GM23248 (cell line): ENCODE data around the gene CPSF4. TPM values are rescaled to one million over a fixed set of nuclear protein-coding genes. Genes with fewer than 3 reads are reported as not detected.

ENCODE experiments used
- DNase-seq: peaks from one replicate; pipeline ENCODE4 v3.0.0-alpha.2; 2015
- H2AFZ ChIP-seq: fragments of 200-600 bp; sonication (generic); 2 replicates; pipeline ENCODE4 v1.6.1; 2016; ENCODE audit warnings: antibody characterized with exemption
- H3F3A ChIP-seq: fragments of 200-600 bp; sonication (generic); 2 replicates; pipeline ENCODE4 v1.6.1; 2016; ENCODE audit warnings: mild to moderate bottlenecking, antibody characterized with exemption, mixed run types; ENCODE audit not compliant: insufficient read depth
- H3K27ac ChIP-seq: fragments of 200-600 bp; sonication (generic); 2 replicates; pipeline ENCODE4 v1.5.1; 2016; ENCODE audit warnings: mild to moderate bottlenecking
- H3K27me3 ChIP-seq: fragments of 200-600 bp; sonication (generic); replicated peaks from 2 replicates; pipeline ENCODE4 v1.6.1; 2016; ENCODE audit warnings: mild to moderate bottlenecking; ENCODE audit not compliant: insufficient read depth
- H3K36me3 ChIP-seq: fragments of 200-600 bp; sonication (generic); 2 replicates; pipeline ENCODE4 v1.6.1; 2016; ENCODE audit warnings: low read depth, mild to moderate bottlenecking
- H3K4me1 ChIP-seq: fragments of 200-600 bp; sonication (generic); 2 replicates; pipeline ENCODE4 v1.6.1; 2016; ENCODE audit warnings: mild to moderate bottlenecking; ENCODE audit not compliant: insufficient read depth
- H3K4me2 ChIP-seq: fragments of 200-600 bp; sonication (generic); one replicate; pipeline ENCODE4 v1.6.1; 2016; ENCODE audit warnings: mild to moderate bottlenecking; ENCODE audit not compliant: unreplicated experiment
- H3K4me3 ChIP-seq: fragments of 200-600 bp; sonication (generic); 2 replicates; pipeline ENCODE4 v1.5.1; 2016; ENCODE audit warnings: mild to moderate bottlenecking
- H3K79me2 ChIP-seq: fragments of 200-600 bp; sonication (generic); 2 replicates; pipeline ENCODE4 v1.6.1; 2016; ENCODE audit warnings: mild to moderate bottlenecking; ENCODE audit not compliant: insufficient read depth
- H3K9ac ChIP-seq: fragments of 200-600 bp; sonication (generic); 2 replicates; pipeline ENCODE4 v1.6.1; 2016; ENCODE audit warnings: mild to moderate bottlenecking
- H3K9me2 ChIP-seq: fragments of 200-600 bp; sonication (generic); 2 replicates; pipeline ENCODE4 v1.6.1; 2016; ENCODE audit warnings: mixed run types, mild to moderate bottlenecking, moderate library complexity; ENCODE audit not compliant: insufficient read depth
- H3K9me3 ChIP-seq: fragments of 200-600 bp; sonication (generic); one replicate; pipeline ENCODE4 v1.6.1; 2017; ENCODE audit warnings: low read depth
- H4K20me1 ChIP-seq: fragments of 200-600 bp; sonication (generic); 2 replicates; pipeline ENCODE4 v1.6.0; 2016; ENCODE audit not compliant: insufficient read depth
- EZH2 ChIP-seq: fragments of 200-600 bp; sonication (generic); IDR thresholded peaks from 2 replicates; pipeline ENCODE4 v1.6.1; 2018; ENCODE audit warnings: antibody characterized with exemption, mild to moderate bottlenecking; ENCODE audit not compliant: insufficient read depth, poor library complexity, severe bottlenecking
- EZH2phosphoT487 ChIP-seq: fragments of 200-600 bp; sonication (generic); IDR thresholded peaks from 2 replicates; pipeline ENCODE4 v1.6.1; 2018; ENCODE audit warnings: antibody characterized with exemption, moderate library complexity, mild to moderate bottlenecking, low read depth; ENCODE audit not compliant: insufficient read depth
- WGBS, 2 experiments: methylation state at CpG; one replicate each; pipeline ENCODE4 v1.1.6; 2015 to 2017; ENCODE audit warnings: low lambda C conversion rate in 2 of 2, low coverage in 1 of 2; ENCODE audit errors: missing lambda C conversion rate in 2 of 2; 5-methylcytosine and 5-hydroxymethylcytosine counted together
- in situ Hi-C: fragments of 300-500 bp; cut with MboI; formaldehyde crosslinking; loops from 2 replicates; pipeline ENCODE4 v1.15.0; 2020
- polyA plus RNA-seq: library from polyadenylated mRNA; unstranded; fragments of >200 nt; fragmentation: Nextera tagmentation; extraction: Ambion mirVana; gene quantifications from 2 replicates; pipeline ENCODE4 v1.2.1, GENCODE V29; 2016
- total RNA-seq: library from RNA; depleted of rRNA; stranded (reverse); fragments of >200 nt; shearing (Covaris generic); gene quantifications from 2 replicates; pipeline ENCODE4 v1.2.3, GENCODE V29; 2014; rRNA removed

Gene CPSF4
- total and polyA plus RNA-seq, 2 experiments from 2014 or later = 19.5 to 44.9 TPM

- Histone ChIP-seq H2AFZ (peak overlapping the region; percentile 86), H3K4me2 (peak overlapping the region; percentile 86), H4K20me1 (no peaks in the 10 kb centered on the region), H3K4me1 (peaks cover 14% of the 10 kb centered on the region), H3K79me2 (peaks cover 70% of the 10 kb centered on the region), H3K27me3 (no peaks in the 10 kb centered on the region), H3K9ac (peak overlapping the region; percentile 91), H3K36me3 (no peaks in the 10 kb centered on the region), H3K27ac (peak overlapping the region; percentile 77), H3F3A (peaks cover 5% of the 10 kb centered on the region; the same call in 1 of the 2 replicates), H3K4me3 (peak overlapping the region; percentile 87), H3K9me2 (no peaks in the 10 kb centered on the region), H3K9me3 (no peaks in the 10 kb centered on the region)
- 7 to 8% methylated on average over 19 of the region's 19 CpGs for whole genome bisulfite sequencing, 2 experiments
- in situ Hi-C loops = no loop called here
- TF ChIP-seq EZH2phosphoT487 (no peak), EZH2 (no peak)
- no peak for DNase-seq
Observed at GRCh38 chr7:99504281-99504602, 65.5 kb downstream of the CPSF4 start.

DNA sequence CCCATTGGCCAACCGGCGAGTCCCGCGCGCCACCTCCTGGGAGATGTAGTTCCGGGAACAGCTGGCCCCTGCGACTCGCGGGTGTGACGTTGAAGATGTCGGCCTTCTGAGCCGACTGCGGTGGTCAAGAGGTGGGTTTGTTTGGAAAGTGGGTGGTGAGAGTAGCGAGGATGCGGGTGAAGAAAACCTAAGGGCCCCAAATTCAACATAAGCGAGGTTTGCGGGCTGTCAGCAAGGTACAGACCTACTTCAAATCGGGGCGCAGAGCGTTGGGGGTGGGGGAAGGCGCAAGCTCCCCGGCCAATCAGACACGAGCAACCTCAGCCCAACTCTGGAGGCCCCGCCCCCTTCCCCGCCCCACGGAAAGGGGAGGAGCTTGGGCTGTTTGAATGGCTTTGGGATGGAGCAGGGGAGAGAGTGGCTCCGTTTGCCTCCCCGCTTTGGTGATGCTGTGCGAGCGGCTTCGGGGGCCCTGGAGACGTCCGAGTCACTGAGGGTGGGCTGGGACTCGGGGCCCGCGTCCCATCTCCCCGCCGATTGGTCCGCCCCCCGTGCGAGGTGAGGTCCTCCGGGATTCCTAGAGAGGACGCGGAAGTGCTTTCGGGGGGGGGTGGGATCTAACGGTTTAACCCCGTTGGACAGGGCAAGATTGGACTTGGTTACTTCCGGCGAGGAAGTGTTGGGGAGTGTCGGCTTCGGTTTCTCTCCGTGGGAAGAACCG, 66.0 kb downstream of the CPSF4 start, which contains the start of gene ZKSCAN5:
Gene ZKSCAN5 (plus strand): TSS at position 60 of the 721 bp plus-strand sequence. CDS start 1,383 bp downstream, outside the sequence.
- no peaks in the 10 kb centered on the region for H4K20me1 ChIP-seq
- no peaks in the 10 kb centered on the region for H3K27me3 ChIP-seq
- H3K27ac ChIP-seq = peak within 1 kb of the TSS; percentile 77
- in situ Hi-C loops = no loop called here
- peaks cover 70% of the 10 kb centered on the region for H3K79me2 ChIP-seq
- TF ChIP-seq EZH2 (no peak), EZH2phosphoT487 (no peak)
- no peaks in the 10 kb centered on the region for H3K9me3 ChIP-seq
- no peaks in the 10 kb centered on the region for H3F3A ChIP-seq
- H2AFZ ChIP-seq = peak within 1 kb of the TSS; percentile 86
- H3K9me2 ChIP-seq = no peaks in the 10 kb centered on the region
- no peaks in the 10 kb centered on the region for H3K36me3 ChIP-seq
- peak; percentile 100 for DNase-seq
- peak within 1 kb of the TSS; percentile 99 for H3K4me2 ChIP-seq
- H3K4me1 ChIP-seq = peaks cover 14% of the 10 kb centered on the region
- H3K9ac ChIP-seq = peak within 1 kb of the TSS; percentile 91
- peak within 1 kb of the TSS; percentile 87 for H3K4me3 ChIP-seq
- 1% methylated on average over 52 to 53 of the region's 53 CpGs for WGBS, 2 experiments

- Histone ChIP-seq H3F3A (no peaks in the 10 kb centered on the region), H2AFZ (peak overlapping the region; percentile 86), H3K4me3 (peak overlapping the region; percentile 87), H3K9me3 (no peaks in the 10 kb centered on the region), H3K27me3 (no peaks in the 10 kb centered on the region), H3K4me1 (peaks cover 14% of the 10 kb centered on the region), H3K9me2 (no peaks in the 10 kb centered on the region), H3K79me2 (peaks cover 70% of the 10 kb centered on the region), H3K4me2 (peak overlapping the region; percentile 99), H3K9ac (peak overlapping the region; percentile 91), H3K36me3 (no peaks in the 10 kb centered on the region), H3K27ac (peak overlapping the region; percentile 77), H4K20me1 (no peaks in the 10 kb centered on the region)
- TF ChIP-seq EZH2phosphoT487 = no peak
- TF ChIP-seq EZH2 = no peak
- WGBS, 2 experiments = 1 to 2% methylated on average over 7 to 11 of the region's 11 CpGs
- in situ Hi-C loops = no loop called here
- DNase-seq = peak; percentile 45
Observed at GRCh38 chr7:99505324-99505662, 66.5 kb downstream of the CPSF4 start.

Other genes with a start within 250 kb of the CPSF4 start
- gene KPNA7, start 230.8 kb upstream of the CPSF4 start, total RNA-seq = 0.63 TPM in 1 of 2 replicates, not detected in the other
- not detected in 2 replicates for gene KPNA7, start 230.8 kb upstream of the CPSF4 start, polyA plus RNA-seq
- not detected in 2 replicates for gene MYH16, start 166.1 kb upstream of the CPSF4 start, total RNA-seq
- not detected in 2 replicates for gene MYH16, start 166.1 kb upstream of the CPSF4 start, polyA plus RNA-seq
- gene ARPC1A, start 113.0 kb upstream of the CPSF4 start, total RNA-seq = 155 and 209 TPM in 2 replicates
- gene ARPC1A, start 113.0 kb upstream of the CPSF4 start, polyA plus RNA-seq = 294 and 312 TPM in 2 replicates
- gene ARPC1B, start 64.2 kb upstream of the CPSF4 start, total RNA-seq = 485 and 630 TPM in 2 replicates
- gene ARPC1B, start 64.2 kb upstream of the CPSF4 start, polyA plus RNA-seq = 599 and 639 TPM in 2 replicates
- gene PDAP1, start 30.3 kb upstream of the CPSF4 start, total RNA-seq = 91.3 and 141 TPM in 2 replicates
- gene PDAP1, start 30.3 kb upstream of the CPSF4 start, polyA plus RNA-seq = 91.0 and 95.5 TPM in 2 replicates
- 71.8 and 79.4 TPM in 2 replicates for gene BUD31, start 30.0 kb upstream of the CPSF4 start, total RNA-seq
- gene BUD31, start 30.0 kb upstream of the CPSF4 start, polyA plus RNA-seq = 316 and 318 TPM in 2 replicates
- gene PTCD1, start 145 bp upstream of the CPSF4 start, total RNA-seq = 5.2 and 13.7 TPM in 2 replicates
- gene PTCD1, start 145 bp upstream of the CPSF4 start, polyA plus RNA-seq = 2.6 and 2.8 TPM in 2 replicates
- 1,746 and 2,237 TPM in 2 replicates for gene ATP5MF, start 27.2 kb downstream of the CPSF4 start, total RNA-seq
- gene ATP5MF, start 27.2 kb downstream of the CPSF4 start, polyA plus RNA-seq = 719 and 722 TPM in 2 replicates
- 2.8 and 8.5 TPM in 2 replicates for gene ZNF789, start 33.9 kb downstream of the CPSF4 start, total RNA-seq
- 4.5 and 5.3 TPM in 2 replicates for gene ZNF789, start 33.9 kb downstream of the CPSF4 start, polyA plus RNA-seq
- 17.3 and 24.3 TPM in 2 replicates for gene ZNF394, start 61.3 kb downstream of the CPSF4 start, total RNA-seq
- 16.8 and 17.6 TPM in 2 replicates for gene ZNF394, start 61.3 kb downstream of the CPSF4 start, polyA plus RNA-seq
- gene ZKSCAN5, start 65.7 kb downstream of the CPSF4 start, total RNA-seq = 10.7 and 12.0 TPM in 2 replicates
- gene ZKSCAN5, start 65.7 kb downstream of the CPSF4 start, polyA plus RNA-seq = 6.3 and 6.4 TPM in 2 replicates
- gene FAM200A, start 113.2 kb downstream of the CPSF4 start, total RNA-seq = 6.2 and 9.2 TPM in 2 replicates
- 6.2 and 8.2 TPM in 2 replicates for gene FAM200A, start 113.2 kb downstream of the CPSF4 start, polyA plus RNA-seq
- gene ZNF655, start 119.7 kb downstream of the CPSF4 start, total RNA-seq = 54.6 and 70.0 TPM in 2 replicates
- 36.5 and 37.2 TPM in 2 replicates for gene ZNF655, start 119.7 kb downstream of the CPSF4 start, polyA plus RNA-seq
- not detected in 2 replicates for gene TMEM225B, start 159.3 kb downstream of the CPSF4 start, total RNA-seq
- 0.24 and 0.44 TPM in 2 replicates for gene TMEM225B, start 159.3 kb downstream of the CPSF4 start, polyA plus RNA-seq
- 7.2 and 9.7 TPM in 2 replicates for gene ZSCAN25, start 178.0 kb downstream of the CPSF4 start, total RNA-seq
- gene ZSCAN25, start 178.0 kb downstream of the CPSF4 start, polyA plus RNA-seq = 6.4 and 6.5 TPM in 2 replicates
- not detected in 2 replicates for gene CYP3A5, start 241.1 kb downstream of the CPSF4 start, total RNA-seq
- gene CYP3A5, start 241.1 kb downstream of the CPSF4 start, polyA plus RNA-seq = 0.26 and 0.33 TPM in 2 replicates